ENCODE data around the gene CDK5. TPM values are rescaled to one million over a fixed set of nuclear protein-coding genes. Genes with fewer than 3 reads are reported as not detected.

CDK5 gene
- total and polyA plus RNA-seq, 3 experiments from 2014 or later: 14.3 to 23.2 (median 20.5) TPM

- peaks cover 0 to 2% (median 0%) of the 10 kb centered on the region in 3 donors for H3K36me3 Mint-ChIP-seq
- Histone ChIP-seq H3K9me3 (ENCODE audit: low read length) (no peaks in the 10 kb centered on the region), H3K4me3 (ENCODE audit: low read length) (no peak overlapping the region), H3K4me1 (ENCODE audit: insufficient read depth, low read length) (peaks cover 18% of the 10 kb centered on the region), H3K27ac (ENCODE audit: low read depth, low read length) (no peak overlapping the region), H3K36me3 (ENCODE audit: insufficient read depth, low read length) (no peaks in the 10 kb centered on the region), H3K27me3 (ENCODE audit: insufficient read depth, low read length, poor library complexity, severe bottlenecking) (no peaks in the 10 kb centered on the region)
- DNase-seq: no peak
- peaks cover 15 to 25% (median 22%) of the 10 kb centered on the region in 3 donors for H3K4me1 Mint-ChIP-seq
- POLR2A ChIA-PET: no interaction called here
- peaks cover 6 to 24% of the 10 kb centered on the region in 2 donors for H3K27me3 Mint-ChIP-seq
- CTCF ChIA-PET: interaction anchor here (1.4 kb wide), 1 partner anchor 103 kb away, joined by 3 read pairs; no protein-coding TSS in a partner anchor
- H3K27ac Mint-ChIP-seq: peak overlapping the region in 2 of 8 donors; percentile 72 to 83
- no peak overlapping the region for H3K4me3 Mint-ChIP-seq
- H3K9me3 Mint-ChIP-seq: no peaks in the 10 kb centered on the region
Measured at GRCh38 chr7:151023232-151023631, 34.5 kb downstream of the CDK5 start.

- Histone ChIP-seq H3K36me3 (ENCODE audit: insufficient read depth, low read length) (no peaks in the 10 kb centered on the region), H3K27ac (ENCODE audit: low read depth, low read length) (peak overlapping the region; percentile 9), H3K4me1 (ENCODE audit: insufficient read depth, low read length) (peaks cover 39% of the 10 kb centered on the region), H3K9me3 (ENCODE audit: low read length) (no peaks in the 10 kb centered on the region), H3K4me3 (ENCODE audit: low read length) (no peak overlapping the region), H3K27me3 (ENCODE audit: insufficient read depth, low read length, poor library complexity, severe bottlenecking) (no peaks in the 10 kb centered on the region)
- H3K36me3 Mint-ChIP-seq: no peaks in the 10 kb centered on the region
- H3K9me3 Mint-ChIP-seq: peaks cover 0 to 1% (median 0%) of the 10 kb centered on the region in 5 donors
- no peak for DNase-seq
- peaks cover 8 to 25% of the 10 kb centered on the region in 2 donors for H3K27me3 Mint-ChIP-seq
- H3K4me3 Mint-ChIP-seq: peak overlapping the region in 1 of 7 donors; percentile 81
- CTCF ChIA-PET: interaction anchor here (2.0 to 7.6 kb wide), 6 partner anchors 9 to 92 kb away, joined by 6 to 44 read pairs (median 37); partner anchors contain the start of genes ABCB8, CDK5 and NOS3
- POLR2A ChIA-PET: interaction anchor here (3.9 kb wide), 1 partner anchor 12 kb away, joined by 17 read pairs; no protein-coding TSS in a partner anchor
- peak overlapping the region in 2 of 8 donors; percentile 41 to 83 for H3K27ac Mint-ChIP-seq
- peaks cover 25 to 41% (median 30%) of the 10 kb centered on the region in 3 donors for H3K4me1 Mint-ChIP-seq
Measured at GRCh38 chr7:151020231-151020630, 37.5 kb downstream of the CDK5 start.

- no peak for DNase-seq
- Mint-ChIP-seq H3K4me3 (peak overlapping the region; percentile 58 to 87 (median 68)), H3K27ac (peak overlapping the region in 4 of 8 donors; percentile 11 to 89 (median 51)), H3K36me3 (peaks cover 0 to 2% (median 0%) of the 10 kb centered on the region in 3 donors), H3K9me3 (peaks cover 0 to 1% (median 0%) of the 10 kb centered on the region in 5 donors), H3K27me3 (peaks cover 11 to 25% of the 10 kb centered on the region in 2 donors), H3K4me1 (peaks cover 35 to 52% (median 41%) of the 10 kb centered on the region in 3 donors)
- Histone ChIP-seq H3K27me3 (ENCODE audit: insufficient read depth, low read length, poor library complexity, severe bottlenecking) (no peaks in the 10 kb centered on the region), H3K4me3 (ENCODE audit: low read length) (no peak overlapping the region), H3K27ac (ENCODE audit: low read depth, low read length) (no peak overlapping the region), H3K36me3 (ENCODE audit: insufficient read depth, low read length) (no peaks in the 10 kb centered on the region), H3K9me3 (ENCODE audit: low read length) (no peaks in the 10 kb centered on the region), H3K4me1 (ENCODE audit: insufficient read depth, low read length) (peaks cover 51% of the 10 kb centered on the region)
- POLR2A ChIA-PET: interaction anchor here (0.6 to 3.9 kb wide), 3 partner anchors 9 to 32 kb away, joined by 6 to 17 read pairs (median 13); partner anchors contain the start of gene ABCB8
- CTCF ChIA-PET: interaction anchor here (0.7 to 7.6 kb wide), 16 partner anchors 10 to 120 kb away, joined by 3 to 44 read pairs (median 9); partner anchors contain the start of genes ABCB8, CDK5 and NOS3
Measured at GRCh38 chr7:151019130-151019447, 38.6 kb downstream of the CDK5 start.

GRCh38 chr7:151018421-151019129 is 39.1 kb downstream of the CDK5 start:
- H3K27ac ChIP-seq (ENCODE audit: low read depth, low read length): no peak overlapping the region
- peaks cover 15 to 25% of the 10 kb centered on the region in 2 donors for H3K27me3 Mint-ChIP-seq
- peaks cover 0 to 1% (median 0%) of the 10 kb centered on the region in 5 donors for H3K9me3 Mint-ChIP-seq
- peaks cover 54% of the 10 kb centered on the region for H3K4me1 ChIP-seq (ENCODE audit: insufficient read depth, low read length)
- no peaks in the 10 kb centered on the region for H3K36me3 ChIP-seq (ENCODE audit: insufficient read depth, low read length)
- peak overlapping the region; percentile 80 to 93 (median 85) for H3K4me3 Mint-ChIP-seq
- POLR2A ChIA-PET: interaction anchor here (0.5 to 3.9 kb wide), 6 partner anchors 10 to 62 kb away, joined by 3 to 17 read pairs (median 5); partner anchors contain the start of genes ABCB8 and FASTK
- H3K27me3 ChIP-seq (ENCODE audit: insufficient read depth, low read length, poor library complexity, severe bottlenecking): no peaks in the 10 kb centered on the region
- peak overlapping the region in 7 of 8 donors; percentile 66 to 96 (median 90) for H3K27ac Mint-ChIP-seq
- CTCF ChIA-PET: interaction anchor here (0.6 to 7.6 kb wide), 31 partner anchors 8 to 224 kb away, joined by 3 to 44 read pairs (median 5); partner anchors contain the start of genes ABCB8, CDK5 and NOS3
- peak overlapping the region; percentile 67 for H3K4me3 ChIP-seq (ENCODE audit: low read length)
- peaks cover 39 to 57% (median 46%) of the 10 kb centered on the region in 3 donors for H3K4me1 Mint-ChIP-seq
- peak in 4 of 5 donors; percentile 26 to 67 (median 60) for DNase-seq
- peaks cover 0 to 2% (median 0%) of the 10 kb centered on the region in 3 donors for H3K36me3 Mint-ChIP-seq
- H3K9me3 ChIP-seq (ENCODE audit: low read length): no peaks in the 10 kb centered on the region

- Histone ChIP-seq H3K27me3 (ENCODE audit: insufficient read depth, low read length, poor library complexity, severe bottlenecking) (no peaks in the 10 kb centered on the region), H3K9me3 (ENCODE audit: low read length) (no peaks in the 10 kb centered on the region), H3K4me1 (ENCODE audit: insufficient read depth, low read length) (peaks cover 58% of the 10 kb centered on the region), H3K4me3 (ENCODE audit: low read length) (peak overlapping the region; percentile 67), H3K27ac (ENCODE audit: low read depth, low read length) (no peak overlapping the region), H3K36me3 (ENCODE audit: insufficient read depth, low read length) (no peaks in the 10 kb centered on the region)
- H3K27me3 Mint-ChIP-seq: peaks cover 15 to 22% of the 10 kb centered on the region in 2 donors
- peaks cover 0 to 2% (median 0%) of the 10 kb centered on the region in 3 donors for H3K36me3 Mint-ChIP-seq
- POLR2A ChIA-PET: interaction anchor here (0.5 to 3.9 kb wide), 5 partner anchors 10 to 63 kb away, joined by 3 to 17 read pairs (median 4); partner anchors contain the start of genes ABCB8 and FASTK
- H3K27ac Mint-ChIP-seq: peak overlapping the region; percentile 66 to 96 (median 90)
- peaks cover 39 to 61% (median 46%) of the 10 kb centered on the region in 3 donors for H3K4me1 Mint-ChIP-seq
- H3K4me3 Mint-ChIP-seq: peak overlapping the region; percentile 80 to 93 (median 85)
- H3K9me3 Mint-ChIP-seq: peaks cover 0 to 1% (median 0%) of the 10 kb centered on the region in 5 donors
- DNase-seq: peak; percentile 72 to 86 (median 73)
- CTCF ChIA-PET: interaction anchor here (0.6 to 7.6 kb wide), 31 partner anchors 8 to 225 kb away, joined by 3 to 44 read pairs (median 5); partner anchors contain the start of genes ABCB8, CDK5 and NOS3
Measured at GRCh38 chr7:151017953-151018420, 39.7 kb downstream of the CDK5 start.

GRCh38 chr7:151017370-151017952 is 40.2 kb downstream of the CDK5 start:
- peak overlapping the region; percentile 67 for H3K4me3 ChIP-seq (ENCODE audit: low read length)
- H3K9me3 ChIP-seq (ENCODE audit: low read length): no peaks in the 10 kb centered on the region
- ChIA-PET CTCF (interaction anchor here (1.0 to 7.6 kb wide), 25 partner anchors 9 to 119 kb away, joined by 3 to 44 read pairs (median 6); partner anchors contain the start of genes ABCB8 and NOS3), POLR2A (interaction anchor here (1.4 to 3.9 kb wide), 3 partner anchors 9 to 63 kb away, joined by 4 to 17 read pairs (median 13); partner anchors contain the start of genes ABCB8 and FASTK)
- peak in 1 of 5 donors; percentile 45 for DNase-seq
- H3K36me3 ChIP-seq (ENCODE audit: insufficient read depth, low read length): no peaks in the 10 kb centered on the region
- H3K27ac Mint-ChIP-seq: peak overlapping the region; percentile 66 to 94 (median 90)
- H3K36me3 Mint-ChIP-seq: peaks cover 0 to 2% (median 0%) of the 10 kb centered on the region in 3 donors
- peaks cover 15 to 20% of the 10 kb centered on the region in 2 donors for H3K27me3 Mint-ChIP-seq
- peaks cover 45 to 67% (median 51%) of the 10 kb centered on the region in 3 donors for H3K4me1 Mint-ChIP-seq
- no peak overlapping the region for H3K27ac ChIP-seq (ENCODE audit: low read depth, low read length)
- H3K9me3 Mint-ChIP-seq: peaks cover 0 to 1% (median 0%) of the 10 kb centered on the region in 5 donors
- peaks cover 63% of the 10 kb centered on the region for H3K4me1 ChIP-seq (ENCODE audit: insufficient read depth, low read length)
- peak overlapping the region; percentile 80 to 93 (median 85) for H3K4me3 Mint-ChIP-seq
- H3K27me3 ChIP-seq (ENCODE audit: insufficient read depth, low read length, poor library complexity, severe bottlenecking): no peaks in the 10 kb centered on the region

GRCh38 chr7:151016942-151017341 is 40.8 kb downstream of the CDK5 start:
- Histone ChIP-seq H3K36me3 (ENCODE audit: insufficient read depth, low read length) (no peaks in the 10 kb centered on the region), H3K4me1 (ENCODE audit: insufficient read depth, low read length) (peaks cover 69% of the 10 kb centered on the region), H3K4me3 (ENCODE audit: low read length) (no peak overlapping the region), H3K27ac (ENCODE audit: low read depth, low read length) (no peak overlapping the region), H3K27me3 (ENCODE audit: insufficient read depth, low read length, poor library complexity, severe bottlenecking) (no peaks in the 10 kb centered on the region), H3K9me3 (ENCODE audit: low read length) (no peaks in the 10 kb centered on the region)
- ChIA-PET POLR2A (interaction anchor here (3.9 kb wide), 1 partner anchor 9 kb away, joined by 17 read pairs; no protein-coding TSS in a partner anchor), CTCF (interaction anchor here (1.0 to 7.6 kb wide), 10 partner anchors 8 to 662 kb away, joined by 3 to 44 read pairs (median 20); partner anchors contain the start of gene ABCB8)
- Mint-ChIP-seq H3K36me3 (peaks cover 0 to 2% (median 0%) of the 10 kb centered on the region in 3 donors), H3K4me3 (peak overlapping the region in 5 of 7 donors; percentile 3 to 85 (median 83)), H3K27ac (peak overlapping the region in 7 of 8 donors; percentile 66 to 94 (median 90)), H3K4me1 (peaks cover 49 to 72% (median 56%) of the 10 kb centered on the region in 3 donors), H3K27me3 (peaks cover 15 to 20% of the 10 kb centered on the region in 2 donors), H3K9me3 (peaks cover 0 to 1% (median 0%) of the 10 kb centered on the region in 5 donors)
- peak in 1 of 5 donors; percentile 49 for DNase-seq
